MG63 (cell line): ENCODE results near the gene IDH3B. TPM values are rescaled to one million over a fixed set of nuclear protein-coding genes. Genes with fewer than 3 reads are reported as not detected.
"Not testable (repeated sequence)": the region's sequence is repeated elsewhere in the genome, so short reads cannot be mapped to it uniquely, and the experiment has no call there.

ENCODE experiments used
- DNase-seq: peaks from one replicate; pipeline ENCODE4 v3.0.0-alpha.2; 2020
- H3K27me3 ChIP-seq: fragments of 250-450 bp; sonication (Bioruptor Pico); 2 replicates; pipeline ENCODE4 v1.5.1; 2020; ENCODE audit warnings: mild to moderate bottlenecking, moderate library complexity
- H3K36me3 ChIP-seq: fragments of 250-450 bp; sonication (Bioruptor Pico); 2 replicates; pipeline ENCODE4 v1.5.1; 2020; ENCODE audit warnings: mild to moderate bottlenecking, moderate library complexity
- H3K4me3 ChIP-seq: fragments of 250-450 bp; sonication (Bioruptor Pico); 2 replicates; pipeline ENCODE4 v1.5.1; 2020; ENCODE audit warnings: mild to moderate bottlenecking, moderate library complexity
- H3K9me3 ChIP-seq: fragments of 250-450 bp; sonication (Bioruptor Pico); 2 replicates; pipeline ENCODE4 v1.5.1; 2020; ENCODE audit warnings: mild to moderate bottlenecking, moderate library complexity
- total RNA-seq: library from RNA; depleted of rRNA; stranded (reverse); fragments of >200 nt; shearing (Covaris generic); gene quantifications from 2 replicates; pipeline ENCODE4 v1.2.3, GENCODE V29; 2014; ENCODE audit warnings: low replicate concordance

IDH3B gene
- total RNA-seq, 1 experiment from 2014 or later, result 122 TPM

DNA sequence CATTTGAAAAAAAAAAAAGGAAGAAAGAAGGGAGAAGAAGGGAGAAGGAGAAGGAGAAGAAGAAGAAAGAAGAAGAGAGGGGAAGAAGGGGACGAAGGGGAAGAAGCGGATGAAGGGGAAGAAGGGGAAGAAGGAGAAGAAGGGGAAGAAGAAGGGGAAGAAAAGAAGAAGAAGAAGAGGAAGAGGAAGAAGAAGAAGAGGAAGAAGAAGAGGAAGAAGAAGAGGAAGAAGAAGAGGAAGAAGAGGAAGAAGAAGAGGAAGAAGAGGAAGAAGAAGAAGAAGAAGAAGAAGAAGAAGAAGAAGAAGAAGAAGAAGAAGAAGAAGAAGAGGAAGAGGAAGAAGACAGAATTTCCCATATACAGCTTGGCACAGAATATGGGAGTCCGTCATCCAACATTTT is 18.0 kb upstream of the IDH3B start:
- not testable (repeated sequence) for H3K9me3 ChIP-seq, H3K36me3 ChIP-seq, H3K27me3 ChIP-seq, DNase-seq, H3K4me3 ChIP-seq

DNA sequence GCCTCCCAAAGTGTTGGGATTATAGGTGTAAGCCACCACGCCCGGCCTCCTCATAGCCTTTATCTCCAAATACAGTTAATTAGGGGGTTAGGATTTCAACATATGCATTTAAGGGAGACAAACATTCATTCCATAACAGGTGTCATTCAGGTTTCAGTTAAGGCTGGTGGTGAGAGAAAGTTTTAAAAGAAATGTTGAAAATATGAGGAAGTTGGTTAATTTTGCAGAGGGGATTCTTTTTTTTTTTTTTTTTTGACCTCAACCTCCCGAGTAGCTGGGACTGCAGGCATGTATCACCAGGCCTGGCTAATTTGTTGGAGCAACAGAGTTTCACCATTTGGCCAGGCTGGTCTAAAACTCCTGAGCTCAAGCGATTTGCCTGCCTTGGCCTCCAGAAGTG is 16.0 kb upstream of the IDH3B start:
- Histone ChIP-seq H3K9me3 (no peaks in the 10 kb centered on the region), H3K27me3 (no peaks in the 10 kb centered on the region; the same call in 1 of the 2 replicates), H3K4me3 (no peak overlapping the region), H3K36me3 (no peaks in the 10 kb centered on the region)
- no peak for DNase-seq

DNA sequence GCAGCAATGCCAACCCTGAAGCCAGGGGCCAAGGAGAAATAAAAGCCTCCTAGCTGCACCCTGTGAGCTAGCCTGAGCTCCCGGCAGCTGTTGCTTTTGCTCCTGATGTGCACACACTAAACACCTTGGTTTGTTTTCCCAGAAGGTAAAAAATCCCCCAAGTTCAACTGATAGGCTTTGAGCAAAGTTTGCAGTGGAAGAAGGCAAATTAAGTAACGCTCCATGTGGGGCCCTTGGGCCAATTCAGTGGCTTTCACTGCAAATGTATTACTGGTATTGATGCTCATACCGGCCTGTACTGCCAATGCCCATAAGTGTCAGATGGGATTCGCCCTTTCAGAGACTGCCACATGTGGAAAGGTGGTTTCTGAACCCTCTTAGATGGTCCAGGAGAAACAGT is 9.4 kb upstream of the IDH3B start:
- Histone ChIP-seq H3K9me3 (no peaks in the 10 kb centered on the region), H3K4me3 (no peak overlapping the region), H3K27me3 (no peaks in the 10 kb centered on the region), H3K36me3 (no peaks in the 10 kb centered on the region)
- DNase-seq, result no peak

DNA sequence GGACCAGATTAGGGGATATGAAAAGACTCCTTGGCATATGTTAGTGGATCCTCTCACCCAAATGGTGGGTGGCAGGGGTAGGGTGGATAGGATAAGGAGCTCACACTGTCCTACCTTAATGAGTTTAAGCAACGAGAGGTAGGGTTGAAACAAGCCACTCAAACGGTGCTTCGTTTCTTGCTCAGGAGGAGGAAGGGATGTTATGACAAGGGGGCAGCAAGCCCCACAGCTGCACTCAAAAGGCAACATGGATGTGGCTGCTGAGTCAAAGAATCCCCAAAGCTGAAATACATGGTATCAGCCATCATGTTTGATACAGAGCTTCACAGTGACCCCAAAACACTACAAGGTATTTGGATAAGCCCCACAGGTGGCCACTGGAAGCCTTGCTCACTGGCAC is 8.4 kb upstream of the IDH3B start:
- H3K4me3 ChIP-seq, result no peak overlapping the region
- H3K36me3 ChIP-seq, result no peaks in the 10 kb centered on the region
- no peaks in the 10 kb centered on the region for H3K9me3 ChIP-seq
- no peak for DNase-seq
- no peaks in the 10 kb centered on the region for H3K27me3 ChIP-seq

DNA sequence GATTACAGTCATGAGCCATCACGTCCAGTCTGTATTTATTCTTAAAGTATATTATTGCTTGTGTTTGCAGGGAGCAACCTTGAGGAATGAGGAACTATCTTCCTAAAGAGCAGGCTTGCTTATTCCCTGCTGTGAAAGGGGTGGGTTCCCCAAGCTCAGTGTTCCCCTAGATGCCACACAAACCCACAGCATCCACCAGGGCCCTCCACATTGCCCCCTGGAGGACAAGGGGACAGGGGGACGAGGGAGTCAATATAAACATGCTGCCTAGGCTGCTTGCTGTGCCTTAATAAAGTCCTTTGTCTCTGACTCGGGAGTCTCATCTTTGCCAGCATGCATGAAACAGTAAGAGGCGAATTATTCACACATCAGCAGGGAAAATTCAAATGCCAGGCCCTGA is 8.0 kb upstream of the IDH3B start:
- H3K4me3 ChIP-seq, result no peak overlapping the region
- H3K9me3 ChIP-seq, result no peaks in the 10 kb centered on the region
- H3K27me3 ChIP-seq, result no peaks in the 10 kb centered on the region
- no peak for DNase-seq
- no peaks in the 10 kb centered on the region for H3K36me3 ChIP-seq

DNA sequence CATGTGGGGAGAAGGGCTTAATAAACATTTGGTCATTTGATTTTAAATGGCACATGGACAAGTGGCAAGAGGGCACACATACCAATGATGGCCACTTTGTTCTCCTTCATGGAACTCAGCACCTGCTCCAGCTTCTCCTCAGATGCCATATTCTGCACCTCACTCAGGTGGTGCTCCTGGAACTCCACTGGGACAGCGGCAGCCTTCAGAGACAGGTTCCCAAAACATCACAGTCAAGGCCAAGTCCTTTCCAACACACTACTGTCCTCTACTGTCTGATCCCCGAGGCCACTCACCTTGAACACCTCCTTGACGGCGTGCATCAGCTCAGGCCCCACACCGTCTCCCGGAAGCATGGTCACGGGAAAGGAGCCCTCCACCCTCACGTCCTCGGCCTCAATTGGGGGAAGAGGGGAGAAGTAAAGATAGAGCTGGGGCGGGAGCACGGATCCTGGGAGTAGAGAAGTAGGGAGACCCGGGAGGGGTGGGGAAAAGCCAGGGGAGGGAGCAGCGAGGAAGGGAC is 591 bp downstream of the IDH3B start:
- no peaks in the 10 kb centered on the region for H3K9me3 ChIP-seq
- H3K36me3 ChIP-seq, result peaks cover 10% of the 10 kb centered on the region
- peak overlapping the region; percentile 74 for H3K4me3 ChIP-seq
- H3K27me3 ChIP-seq, result no peaks in the 10 kb centered on the region
- DNase-seq, result no peak

DNA sequence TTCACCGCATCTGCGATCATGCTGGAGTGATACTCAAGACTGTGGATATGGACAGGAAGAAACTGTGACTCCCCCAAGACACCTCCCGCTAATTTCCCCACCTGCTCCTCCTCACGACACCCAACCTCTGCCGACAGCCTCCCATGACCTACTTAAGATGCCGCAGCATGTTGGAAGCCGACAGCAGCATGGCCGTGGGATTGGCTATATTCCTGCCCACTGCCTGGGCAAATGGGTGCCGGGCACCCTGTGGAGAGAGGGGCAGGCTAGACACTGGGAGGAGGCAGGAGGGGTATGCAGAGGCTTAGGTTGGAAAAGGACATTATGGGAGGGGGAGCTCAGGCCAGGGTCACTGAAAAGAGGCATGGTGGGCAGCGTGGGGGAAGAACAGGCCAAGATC is 4.5 kb downstream of the IDH3B start:
- H3K36me3 ChIP-seq, result peaks cover 49% of the 10 kb centered on the region
- no peaks in the 10 kb centered on the region for H3K9me3 ChIP-seq
- H3K4me3 ChIP-seq, result no peak overlapping the region
- DNase-seq, result no peak
- no peaks in the 10 kb centered on the region for H3K27me3 ChIP-seq

DNA sequence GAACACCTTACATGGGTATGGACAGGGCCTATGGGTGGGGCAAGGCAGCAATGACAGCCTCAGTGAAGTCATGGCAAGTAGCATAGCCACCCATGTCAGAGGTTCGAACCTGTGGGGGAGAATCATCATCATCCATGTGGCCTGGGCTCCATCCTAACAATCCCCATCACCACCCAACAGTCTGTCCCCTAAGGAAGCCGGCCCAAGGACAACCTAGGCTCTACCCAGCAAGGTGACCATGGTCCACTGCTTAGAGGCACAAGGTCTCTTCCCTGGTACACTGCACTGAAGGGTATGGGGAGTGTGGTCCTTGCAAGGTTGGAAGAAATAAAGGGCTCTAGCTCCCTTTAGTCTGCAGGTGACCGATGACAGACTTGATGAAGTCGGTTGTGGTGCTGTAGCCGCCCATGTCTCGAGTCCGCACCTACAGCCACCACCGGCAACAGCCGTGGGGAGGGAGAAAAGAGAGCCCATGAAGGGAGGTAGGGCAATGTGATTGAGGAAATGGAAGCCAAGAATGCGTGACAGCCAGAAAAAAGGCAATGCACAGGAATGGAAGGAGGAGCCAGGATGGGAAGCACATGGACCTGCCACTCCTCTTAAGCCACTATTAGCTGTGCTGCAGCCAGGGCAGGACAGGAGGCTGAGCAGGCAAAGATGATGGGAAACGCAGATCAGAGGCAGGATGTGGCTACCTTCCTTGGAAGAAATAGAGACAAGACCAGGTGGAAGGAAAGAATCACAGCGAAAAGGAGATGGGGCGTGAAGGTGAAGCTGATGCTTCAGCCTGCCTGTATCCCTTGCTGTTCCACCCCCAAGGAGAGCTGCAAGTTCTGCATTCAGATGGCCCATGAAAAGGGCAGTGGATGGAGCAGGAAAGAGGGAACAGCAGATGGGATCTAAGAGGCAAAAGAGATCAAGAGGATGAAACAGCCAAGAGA is 5.3 kb downstream of the IDH3B start:
- DNase-seq, result peak; percentile 9
- H3K27me3 ChIP-seq, result no peaks in the 10 kb centered on the region
- no peaks in the 10 kb centered on the region for H3K9me3 ChIP-seq
- H3K4me3 ChIP-seq, result no peak overlapping the region
- peaks cover 58% of the 10 kb centered on the region for H3K36me3 ChIP-seq

DNA sequence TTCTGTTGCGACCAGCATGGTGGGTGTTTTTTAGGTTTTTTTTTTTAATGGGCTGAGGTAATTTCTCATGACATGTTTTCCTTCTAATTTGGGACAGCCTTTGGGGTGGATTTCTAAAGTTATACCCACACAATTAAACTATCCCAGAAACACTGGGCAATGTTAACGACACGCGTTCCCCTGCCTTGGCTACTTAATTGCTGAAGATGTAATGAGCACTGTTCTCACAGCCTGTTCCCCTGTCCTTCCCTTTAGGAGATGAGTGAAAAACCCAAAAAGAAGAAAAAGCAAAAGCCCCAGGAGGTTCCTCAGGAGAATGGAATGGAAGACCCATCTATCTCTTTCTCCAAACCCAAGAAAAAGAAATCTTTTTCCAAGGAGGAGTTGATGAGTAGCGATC is 6.3 kb downstream of the IDH3B start:
- DNase-seq, result no peak
- Histone ChIP-seq H3K36me3 (peaks cover 68% of the 10 kb centered on the region), H3K4me3 (no peak overlapping the region), H3K9me3 (no peaks in the 10 kb centered on the region), H3K27me3 (no peaks in the 10 kb centered on the region)

DNA sequence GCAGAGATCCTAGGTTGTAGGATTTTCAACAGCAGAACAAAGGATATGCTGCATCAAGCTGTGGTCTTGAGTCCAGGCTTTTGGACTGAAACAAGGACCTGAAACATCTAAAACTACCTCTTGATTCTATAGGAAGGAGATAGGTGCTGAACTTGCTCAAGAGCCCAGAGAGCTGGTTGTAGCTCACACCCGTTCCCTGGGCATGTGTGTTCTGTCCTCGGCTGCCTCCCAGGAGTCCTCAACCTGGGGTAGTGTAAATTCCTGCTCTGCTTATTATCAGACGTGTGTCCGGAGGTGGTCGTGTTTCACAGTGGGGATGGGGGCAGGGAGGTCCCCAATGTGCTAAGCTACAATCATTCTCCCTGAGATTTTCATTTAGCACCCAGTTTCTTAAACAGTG is 6.8 kb downstream of the IDH3B start:
- no peaks in the 10 kb centered on the region for H3K27me3 ChIP-seq
- H3K36me3 ChIP-seq, result peaks cover 63% of the 10 kb centered on the region
- H3K4me3 ChIP-seq, result no peak overlapping the region
- H3K9me3 ChIP-seq, result no peaks in the 10 kb centered on the region
- DNase-seq, result no peak

DNA sequence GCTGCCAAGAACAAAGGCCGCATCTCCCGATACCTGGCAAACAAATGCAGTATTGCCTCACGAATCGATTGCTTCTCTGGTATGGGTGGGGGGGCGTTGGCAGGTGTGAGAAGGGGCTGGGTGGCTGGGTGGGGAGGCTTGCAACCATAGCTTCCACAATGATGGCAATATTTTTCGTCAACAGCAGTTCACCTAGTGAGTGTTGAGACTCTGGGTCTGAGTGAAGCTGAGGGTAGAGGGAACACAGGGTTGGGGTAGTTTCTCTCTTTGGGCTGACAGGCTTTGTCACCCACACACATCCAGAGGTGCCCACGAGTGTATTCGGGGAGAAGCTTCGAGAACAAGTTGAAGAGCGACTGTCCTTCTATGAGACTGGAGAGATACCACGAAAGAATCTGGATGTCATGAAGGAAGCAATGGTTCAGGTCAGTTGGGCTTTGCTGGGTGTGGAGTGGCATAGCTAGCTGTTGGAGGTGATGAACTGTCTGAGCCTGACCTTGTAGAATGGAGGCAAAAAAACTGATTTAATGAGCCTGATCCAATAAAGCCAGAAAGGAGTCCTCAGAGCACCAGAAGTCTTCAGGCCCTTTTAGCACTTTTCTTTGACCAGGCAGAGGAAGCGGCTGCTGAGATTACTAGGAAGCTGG is 7.4 kb downstream of the IDH3B start:
- Histone ChIP-seq H3K27me3 (no peaks in the 10 kb centered on the region), H3K4me3 (no peak overlapping the region), H3K9me3 (no peaks in the 10 kb centered on the region), H3K36me3 (peaks cover 60% of the 10 kb centered on the region)
- no peak for DNase-seq

DNA sequence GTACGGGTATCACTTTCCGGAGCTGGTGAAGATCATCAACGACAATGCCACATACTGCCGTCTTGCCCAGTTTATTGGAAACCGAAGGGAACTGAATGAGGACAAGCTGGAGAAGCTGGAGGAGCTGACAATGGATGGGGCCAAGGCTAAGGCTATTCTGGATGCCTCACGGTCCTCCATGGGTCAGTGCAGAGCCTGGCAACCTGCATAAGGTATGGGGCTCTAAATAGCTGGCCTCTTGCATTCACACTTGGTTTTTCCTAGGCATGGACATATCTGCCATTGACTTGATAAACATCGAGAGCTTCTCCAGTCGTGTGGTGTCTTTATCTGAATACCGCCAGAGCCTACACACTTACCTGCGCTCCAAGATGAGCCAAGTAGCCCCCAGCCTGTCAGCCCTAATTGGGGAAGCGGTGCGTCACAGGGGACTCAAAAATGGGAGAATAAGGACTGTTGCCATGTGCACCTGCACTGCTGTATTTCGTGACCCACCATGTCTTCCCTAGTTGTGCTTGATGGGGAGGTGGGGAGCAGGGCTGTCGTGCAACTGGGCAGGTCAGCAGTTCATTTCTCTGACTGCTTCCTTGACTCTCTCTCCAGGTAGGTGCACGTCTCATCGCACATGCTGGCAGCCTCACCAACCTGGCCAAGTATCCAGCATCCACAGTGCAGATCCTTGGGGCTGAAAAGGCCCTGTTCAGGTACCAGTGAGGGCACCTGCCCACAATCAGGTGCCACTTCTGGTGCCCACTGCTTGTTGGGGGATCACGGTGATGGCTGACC is 8.5 kb downstream of the IDH3B start:
- DNase-seq, result no peak
- Histone ChIP-seq H3K9me3 (no peaks in the 10 kb centered on the region), H3K27me3 (no peaks in the 10 kb centered on the region), H3K36me3 (peaks cover 60% of the 10 kb centered on the region), H3K4me3 (no peak overlapping the region; the same call in 1 of the 2 replicates)

DNA sequence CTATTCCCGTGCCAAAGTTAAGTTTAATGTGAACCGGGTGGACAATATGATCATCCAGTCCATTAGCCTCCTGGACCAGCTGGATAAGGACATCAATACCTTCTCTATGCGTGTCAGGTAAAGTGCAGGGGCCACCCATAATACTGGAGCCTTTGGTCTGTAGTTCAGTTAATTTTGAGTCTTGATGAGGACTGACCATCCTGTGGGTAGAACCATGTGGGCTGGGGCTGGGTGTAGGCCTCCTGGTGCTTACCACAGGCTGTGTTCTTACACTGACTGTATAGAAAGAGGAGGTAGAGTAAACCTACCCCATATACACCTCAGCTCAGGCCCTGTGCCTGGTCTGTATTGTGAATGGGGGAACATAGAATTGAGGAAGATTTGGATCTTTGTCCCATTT is 9.2 kb downstream of the IDH3B start:
- Histone ChIP-seq H3K27me3 (no peaks in the 10 kb centered on the region), H3K9me3 (no peaks in the 10 kb centered on the region), H3K4me3 (peak overlapping the region; percentile 81), H3K36me3 (peaks cover 60% of the 10 kb centered on the region)
- no peak for DNase-seq

DNA sequence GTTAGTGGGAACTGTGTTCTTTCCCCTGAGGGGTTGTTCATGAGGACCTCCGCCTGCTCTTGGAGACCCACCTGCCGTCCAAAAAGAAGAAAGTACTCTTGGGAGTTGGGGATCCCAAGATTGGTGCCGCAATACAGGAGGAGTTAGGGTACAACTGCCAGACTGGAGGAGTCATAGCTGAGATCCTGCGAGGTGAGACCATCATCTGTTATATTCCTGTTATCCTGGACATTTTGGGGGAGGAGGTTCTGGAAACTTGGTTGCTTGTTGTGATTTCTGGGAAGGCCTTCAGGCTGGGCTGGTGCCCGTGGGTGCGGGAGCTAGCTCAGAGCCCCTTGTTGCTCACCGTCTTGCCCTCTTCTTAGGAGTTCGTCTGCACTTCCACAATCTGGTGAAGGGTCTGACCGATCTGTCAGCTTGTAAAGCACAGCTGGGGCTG is 9.6 kb downstream of the IDH3B start:
- peak overlapping the region; percentile 81 for H3K4me3 ChIP-seq
- peaks cover 60% of the 10 kb centered on the region for H3K36me3 ChIP-seq
- no peak for DNase-seq
- no peaks in the 10 kb centered on the region for H3K9me3 ChIP-seq
- no peaks in the 10 kb centered on the region for H3K27me3 ChIP-seq

DNA sequence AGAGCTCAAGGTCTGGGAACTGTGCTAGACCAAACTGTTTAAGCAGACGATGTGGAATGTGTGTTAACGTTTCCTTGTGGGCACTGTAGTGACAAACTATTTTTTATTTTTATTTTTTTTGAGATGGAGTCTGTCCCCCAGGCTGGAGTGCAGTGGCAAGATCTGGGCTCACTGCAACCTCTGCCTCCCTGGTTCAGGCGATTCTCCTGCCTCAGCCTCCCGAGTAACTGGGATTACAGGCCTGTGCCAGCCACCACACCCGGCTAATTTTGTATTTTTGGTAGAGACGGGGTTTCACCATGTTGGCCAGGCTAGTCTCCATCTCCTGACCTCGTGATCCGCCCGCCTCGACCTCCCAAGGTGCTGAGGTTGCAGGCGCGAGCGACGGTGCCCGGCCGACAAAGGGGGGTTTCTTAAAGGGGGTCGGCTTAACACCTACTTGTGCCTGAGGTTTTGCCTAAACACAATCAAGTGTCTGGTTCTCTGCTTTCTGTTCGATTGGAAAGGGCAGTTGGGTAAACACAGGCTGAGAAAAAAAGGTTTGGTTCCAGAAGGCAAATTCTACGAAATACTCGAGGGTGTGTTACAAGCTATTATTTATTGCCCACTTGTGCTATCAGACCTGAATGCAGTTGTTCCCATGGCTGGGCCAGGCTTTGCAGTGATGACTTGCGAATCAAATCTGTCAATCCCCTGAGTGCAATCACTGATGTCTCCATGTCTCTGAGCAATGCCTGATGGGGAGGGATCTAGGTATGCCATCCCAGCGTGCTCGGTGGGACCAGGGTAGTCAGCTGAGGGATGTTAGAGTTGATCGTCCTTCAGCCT is 10.2 kb downstream of the IDH3B start:
- peak overlapping the region; percentile 81 for H3K4me3 ChIP-seq
- DNase-seq, result no peak
- H3K9me3 ChIP-seq, result no peaks in the 10 kb centered on the region
- peaks cover 60% of the 10 kb centered on the region for H3K36me3 ChIP-seq
- no peaks in the 10 kb centered on the region for H3K27me3 ChIP-seq
